HG02981 (cell line): ENCODE results near the gene SIGLEC9.

Source experiments
- ATAC-seq: cut with Tn5 transposase; IDR thresholded peaks from one replicate; pipeline ENCODE4 v1.9.1; 2021; ENCODE audit warnings: mild to moderate bottlenecking, moderate library complexity; ENCODE audit not compliant: unreplicated experiment

The SIGLEC9 gene

GRCh38 chr19:51122112-51122981 is 2.4 kb upstream of the SIGLEC9 start:
- no peak for ATAC-seq

- no peak for ATAC-seq
These were observed 1.3 kb upstream of the SIGLEC9 start for GRCh38 chr19:51123381-51123800.

- no peak for ATAC-seq
These were observed 904 bp upstream of the SIGLEC9 start for GRCh38 chr19:51123802-51124201.

DNA sequence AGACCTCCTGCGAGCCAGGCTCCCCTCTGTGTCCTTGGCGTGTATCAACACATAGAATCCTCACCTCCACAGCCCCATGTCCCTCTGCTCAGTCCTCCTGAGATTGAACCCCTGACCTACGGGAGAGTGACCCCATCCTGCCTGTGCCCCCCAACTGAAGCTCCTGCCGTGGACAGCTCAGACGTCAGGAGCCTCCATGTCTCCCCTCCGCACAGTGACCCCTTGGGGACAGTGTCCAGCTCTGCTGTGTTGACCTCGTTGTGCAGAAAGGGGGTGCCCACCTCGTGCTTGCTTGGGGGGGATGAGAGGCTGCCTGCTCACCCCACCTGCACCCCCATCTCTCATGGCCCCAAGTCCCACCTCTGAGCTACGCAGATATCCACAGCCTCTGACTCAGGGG is 490 bp upstream of the SIGLEC9 start:
- no peak for ATAC-seq

DNA sequence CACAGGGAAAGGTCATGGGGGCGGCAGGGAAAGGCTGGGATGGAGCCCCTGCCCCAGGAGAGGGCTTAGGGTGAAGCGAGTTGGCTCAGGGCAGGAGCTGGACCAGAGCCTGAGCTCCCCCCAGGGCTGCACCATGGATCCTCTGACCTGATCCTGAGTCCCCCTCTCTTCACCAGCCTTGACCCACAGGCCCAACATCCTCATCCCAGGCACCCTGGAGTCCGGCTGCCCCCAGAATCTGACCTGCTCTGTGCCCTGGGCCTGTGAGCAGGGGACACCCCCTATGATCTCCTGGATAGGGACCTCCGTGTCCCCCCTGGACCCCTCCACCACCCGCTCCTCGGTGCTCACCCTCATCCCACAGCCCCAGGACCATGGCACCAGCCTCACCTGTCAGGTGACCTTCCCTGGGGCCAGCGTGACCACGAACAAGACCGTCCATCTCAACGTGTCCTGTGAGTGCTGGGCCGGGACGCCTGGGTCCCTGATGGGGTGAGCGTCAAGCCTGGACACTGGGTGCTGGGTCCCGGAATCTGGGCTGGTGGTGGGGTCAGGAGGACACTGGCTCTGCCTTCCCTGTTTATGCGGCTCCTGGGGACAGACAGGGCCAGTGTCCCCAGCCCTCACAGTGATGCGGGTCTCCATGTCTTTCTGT is 842 bp downstream of the SIGLEC9 start:
- ATAC-seq, result no peak

DNA sequence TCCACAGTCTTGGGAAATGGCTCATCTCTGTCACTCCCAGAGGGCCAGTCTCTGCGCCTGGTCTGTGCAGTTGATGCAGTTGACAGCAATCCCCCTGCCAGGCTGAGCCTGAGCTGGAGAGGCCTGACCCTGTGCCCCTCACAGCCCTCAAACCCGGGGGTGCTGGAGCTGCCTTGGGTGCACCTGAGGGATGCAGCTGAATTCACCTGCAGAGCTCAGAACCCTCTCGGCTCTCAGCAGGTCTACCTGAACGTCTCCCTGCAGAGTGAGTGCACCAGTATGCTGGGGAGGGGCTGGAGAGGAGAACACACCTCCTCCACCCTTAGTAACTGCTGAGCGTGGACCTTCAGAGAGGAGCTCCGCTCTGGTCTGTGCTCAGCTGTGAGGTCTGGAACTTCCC is 2.3 kb downstream of the SIGLEC9 start:
- no peak for ATAC-seq

GRCh38 chr19:51127755-51128154 is 3.0 kb downstream of the SIGLEC9 start:
- no peak for ATAC-seq

DNA sequence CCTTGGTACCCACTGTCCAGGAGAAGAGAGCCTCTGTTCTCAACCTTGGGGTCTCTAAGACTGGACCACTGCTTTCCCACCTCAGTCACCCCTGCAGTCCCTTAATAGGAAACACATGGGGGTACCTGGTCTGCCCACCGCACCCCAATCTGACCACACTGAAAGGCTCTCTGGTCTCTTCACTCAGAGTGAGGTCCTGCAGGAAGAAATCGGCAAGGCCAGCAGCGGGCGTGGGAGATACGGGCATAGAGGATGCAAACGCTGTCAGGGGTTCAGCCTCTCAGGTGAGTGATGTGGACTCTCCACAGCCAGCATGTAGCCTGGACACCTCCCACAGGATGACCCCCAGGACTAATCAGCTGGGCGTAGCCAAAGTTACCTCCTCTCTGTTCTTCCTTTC is 3.5 kb downstream of the SIGLEC9 start:
- ATAC-seq, result no peak

- no peak for ATAC-seq
These were observed 5.0 kb downstream of the SIGLEC9 start for GRCh38 chr19:51129716-51130115.

DNA sequence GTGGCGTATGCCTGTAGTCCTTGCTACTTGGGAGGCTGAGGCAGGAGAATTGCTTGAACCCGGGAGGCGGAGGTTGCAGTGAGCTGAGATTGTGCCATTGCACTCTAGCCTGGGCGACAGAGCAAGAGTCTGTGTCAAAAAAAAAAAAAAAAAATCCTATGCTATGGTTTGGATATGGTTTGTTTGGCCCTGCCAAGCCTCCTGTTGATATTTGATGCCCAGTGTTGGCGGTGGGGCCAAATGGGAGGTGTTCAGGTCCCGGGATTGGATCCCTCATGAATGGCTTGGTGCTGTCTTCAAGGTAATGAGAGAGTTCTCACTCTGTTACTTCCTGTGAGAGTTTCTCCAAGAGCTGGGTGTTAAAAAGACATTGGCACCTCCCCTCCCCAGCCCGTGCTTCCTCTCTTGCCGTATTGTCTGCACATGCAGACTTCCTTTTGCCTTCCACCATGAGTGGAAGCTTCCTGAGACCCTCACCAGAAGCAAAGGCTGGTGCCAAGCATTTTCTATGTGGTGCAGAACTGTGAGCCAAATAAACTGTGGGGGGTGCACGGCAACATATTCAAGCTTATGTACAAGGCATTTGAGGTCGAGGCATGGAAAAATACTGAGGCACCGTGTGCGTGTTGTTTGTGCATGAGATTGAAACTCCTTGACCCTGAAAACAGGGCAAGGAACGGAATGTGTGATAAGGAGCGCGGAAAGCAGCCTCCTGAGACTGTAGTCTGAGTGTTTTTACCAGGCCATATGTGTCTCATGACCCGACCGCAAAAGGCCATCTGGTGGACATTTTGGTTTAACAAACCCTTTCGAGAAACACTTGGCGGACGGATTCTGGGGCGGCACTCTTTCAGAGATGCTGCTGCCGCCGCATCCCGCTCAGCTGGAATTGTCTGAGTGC is 7.3 kb downstream of the SIGLEC9 start:
- no peak for ATAC-seq

- no peak for ATAC-seq
These were observed 10.3 kb downstream of the SIGLEC9 start for GRCh38 chr19:51135004-51135403.

DNA sequence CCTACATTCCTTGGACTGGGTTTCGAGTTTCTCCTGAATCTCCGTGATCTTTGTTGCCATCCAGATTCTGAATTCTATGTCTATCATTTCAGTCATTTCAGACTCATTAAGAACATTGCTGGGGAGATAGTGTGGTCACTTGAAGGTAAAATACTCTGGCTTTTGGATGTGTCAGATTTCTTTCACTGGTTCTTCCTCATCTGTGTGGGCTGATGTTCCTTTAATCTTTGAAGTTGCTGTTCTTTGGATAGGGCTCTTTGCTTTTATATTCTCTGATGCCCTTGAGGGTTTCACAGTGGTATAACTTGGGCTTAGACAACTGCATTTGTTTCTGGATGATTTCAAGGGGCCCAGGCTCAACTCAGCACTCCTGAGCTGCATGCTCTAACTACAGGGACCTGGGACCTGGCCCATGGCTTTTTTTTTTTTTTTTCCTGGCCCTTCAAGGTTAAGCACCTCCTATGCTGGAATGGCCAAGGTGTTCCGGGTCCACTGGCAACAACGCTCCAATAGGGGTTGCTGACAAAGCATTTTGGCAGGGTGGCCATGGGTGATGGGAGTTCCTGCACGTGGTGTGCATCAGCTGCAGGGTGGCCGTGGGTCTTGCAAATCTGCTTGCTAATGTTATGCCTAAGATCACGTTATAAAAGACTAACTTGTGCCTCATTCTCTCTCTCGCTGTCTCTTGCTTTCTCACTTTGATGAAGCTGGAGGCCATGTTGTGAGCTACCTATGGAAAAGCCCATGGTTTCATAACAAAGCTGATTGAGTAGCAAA is 11.5 kb downstream of the SIGLEC9 start:
- no peak for ATAC-seq

- ATAC-seq, result no peak
These were observed 12.3 kb downstream of the SIGLEC9 start for GRCh38 chr19:51136851-51137551.

GRCh38 chr19:51137792-51138425 is 13.2 kb downstream of the SIGLEC9 start:
- no peak for ATAC-seq

DNA sequence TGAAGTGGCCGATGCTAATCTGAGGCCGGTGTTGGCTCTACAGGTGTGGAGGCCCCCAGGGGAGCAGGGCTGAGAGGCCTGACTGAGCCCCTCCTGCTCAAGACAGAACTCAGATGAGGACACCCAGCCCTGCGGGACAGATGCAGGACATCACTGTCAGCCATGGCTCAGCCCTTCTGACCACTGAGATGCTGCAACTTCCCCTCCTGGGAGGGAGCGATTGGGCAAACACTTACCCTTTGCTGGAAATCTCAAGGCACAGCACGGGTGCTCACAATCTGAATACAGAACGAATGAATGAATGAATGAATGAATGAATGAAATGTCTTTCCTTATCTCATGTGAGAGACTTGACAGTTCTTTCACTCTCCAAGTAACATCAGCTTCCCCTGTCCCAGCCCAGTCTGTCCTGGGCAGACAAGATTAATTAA is 13.9 kb downstream of the SIGLEC9 start:
- no peak for ATAC-seq

DNA sequence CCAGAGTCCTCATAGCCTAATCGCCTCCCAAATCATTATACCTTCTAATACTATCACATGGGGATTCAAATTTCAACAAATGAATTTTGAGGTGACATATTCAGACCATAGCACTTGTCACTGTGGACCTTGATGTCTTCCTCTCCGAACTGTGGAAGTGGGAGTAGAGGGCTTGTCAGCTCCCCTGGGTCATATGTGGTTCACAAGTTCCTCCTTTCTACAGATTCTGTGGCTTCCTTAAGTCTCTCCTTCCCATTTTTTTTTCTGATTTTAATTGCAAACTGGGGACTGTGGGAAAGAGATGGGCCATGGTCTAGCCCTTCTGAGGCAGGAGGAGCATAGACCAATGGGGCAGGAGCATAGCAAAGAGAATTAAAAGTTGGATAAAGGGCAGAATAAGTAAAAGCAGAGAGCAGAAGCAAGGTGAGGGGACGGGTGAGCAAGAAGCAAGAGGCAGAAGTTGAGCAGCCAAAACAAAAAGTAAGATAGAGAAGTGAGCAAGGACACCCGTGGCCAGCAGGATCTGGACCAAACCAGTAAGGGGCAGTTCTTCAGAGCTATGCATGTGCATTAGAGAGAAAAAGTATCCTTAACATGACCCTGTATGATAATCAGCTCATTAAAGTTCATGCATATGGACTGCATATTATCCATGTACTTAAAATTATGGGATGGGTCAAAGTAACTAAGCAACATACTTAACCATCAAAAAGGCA is 14.8 kb downstream of the SIGLEC9 start:
- no peak for ATAC-seq

DNA sequence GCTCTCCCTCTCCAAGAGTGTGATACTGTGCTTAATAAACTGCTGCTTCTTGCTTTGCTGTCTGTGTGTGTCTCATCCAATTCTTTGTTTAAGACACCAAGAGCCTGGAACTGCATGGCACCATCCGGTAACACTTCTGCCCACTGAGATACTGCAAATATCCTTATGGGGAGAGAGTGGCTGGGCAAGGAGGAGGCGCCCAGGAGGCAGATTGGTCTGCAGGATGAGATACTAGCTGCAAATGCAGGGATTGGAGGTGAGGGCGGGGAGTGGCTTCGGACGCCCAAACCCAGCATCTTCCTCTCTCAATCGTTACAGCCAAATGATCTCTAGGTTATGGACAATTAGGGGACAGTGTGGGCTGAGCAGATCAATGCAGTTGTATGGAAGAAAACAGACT is 15.7 kb downstream of the SIGLEC9 start:
- ATAC-seq, result no peak

GRCh38 chr19:51141181-51141580 is 16.5 kb downstream of the SIGLEC9 start:
- ATAC-seq, result no peak

- ATAC-seq, result no peak
These were observed 17.4 kb downstream of the SIGLEC9 start, which contains the start of gene SIGLEC7 for GRCh38 chr19:51142119-51142518. Gene SIGLEC7, plus strand, starts transcription at chr19:51142301. Its CDS starts 69 bp downstream, at chr19:51142370.
